ENCODE data around the gene BNIP1.

BNIP1 gene

GRCh38 chr5:173172166-173172565, 27.8 kb downstream of the BNIP1 start:
- DNase-seq, result no peak

GRCh38 chr5:173175523-173175922, 31.2 kb downstream of the BNIP1 start:
- no peak for DNase-seq

- no peak for DNase-seq
These were observed 34.1 kb downstream of the BNIP1 start for GRCh38 chr5:173178369-173178910.

GRCh38 chr5:173180331-173180730, 36.0 kb downstream of the BNIP1 start:
- peak; percentile 40 for DNase-seq

- no peak for DNase-seq
These were observed 42.9 kb downstream of the BNIP1 start for GRCh38 chr5:173187054-173187743.

GRCh38 chr5:173188280-173188679, 43.9 kb downstream of the BNIP1 start:
- DNase-seq, result no peak

- no peak for DNase-seq
These were observed 46.7 kb downstream of the BNIP1 start for GRCh38 chr5:173191015-173191414.

GRCh38 chr5:173191561-173191960, 47.2 kb downstream of the BNIP1 start:
- DNase-seq, result no peak

GRCh38 chr5:173192561-173192960, 48.2 kb downstream of the BNIP1 start:
- DNase-seq, result no peak

- DNase-seq, result no peak
These were observed 52.0 kb downstream of the BNIP1 start for GRCh38 chr5:173196133-173196952.

GRCh38 chr5:173197375-173197891, 53.1 kb downstream of the BNIP1 start:
- no peak for DNase-seq

GRCh38 chr5:173198049-173198448, 53.7 kb downstream of the BNIP1 start:
- DNase-seq, result no peak

- no peak for DNase-seq
These were observed 56.0 kb downstream of the BNIP1 start for GRCh38 chr5:173200356-173200755.

- DNase-seq, result peak; percentile 66
These were observed 57.4 kb downstream of the BNIP1 start for GRCh38 chr5:173201636-173202265.

GRCh38 chr5:173202266-173202875, 58.0 kb downstream of the BNIP1 start:
- DNase-seq, result no peak

GRCh38 chr5:173204185-173204979, 60.1 kb downstream of the BNIP1 start:
- peak; percentile 17 for DNase-seq

GRCh38 chr5:173205916-173206315, 61.6 kb downstream of the BNIP1 start:
- no peak for DNase-seq

- DNase-seq, result no peak
These were observed 64.0 kb downstream of the BNIP1 start for GRCh38 chr5:173208296-173208695.

- DNase-seq, result no peak
These were observed 66.5 kb downstream of the BNIP1 start for GRCh38 chr5:173210877-173211276.

- DNase-seq, result no peak
These were observed 67.0 kb downstream of the BNIP1 start for GRCh38 chr5:173211284-173211683.

- DNase-seq, result no peak
These were observed 69.1 kb downstream of the BNIP1 start for GRCh38 chr5:173213236-173213933.
